ENCODE data around the gene PGLYRP3.

The PGLYRP3 gene

GRCh38 chr1:153260585-153261280 is 52.0 kb downstream of the PGLYRP3 start:
- no peak for DNase-seq (ENCODE audit: low spot score)

GRCh38 chr1:153259387-153259786 is 53.4 kb downstream of the PGLYRP3 start, which contains the start of gene LORICRIN:
Gene LORICRIN (plus strand): TSS chr1:153259687. CDS start chr1:153260950, 1,263 bp downstream.
- DNase-seq (ENCODE audit: low spot score), result no peak

GRCh38 chr1:153253693-153254092 is 59.1 kb downstream of the PGLYRP3 start:
- DNase-seq (ENCODE audit: low spot score), result no peak

- no peak for DNase-seq (ENCODE audit: low spot score)
These were observed 59.7 kb downstream of the PGLYRP3 start for GRCh38 chr1:153253076-153253475.

- DNase-seq (ENCODE audit: low spot score), result no peak
These were observed 60.8 kb downstream of the PGLYRP3 start for GRCh38 chr1:153251988-153252387.

GRCh38 chr1:153251562-153251961 is 61.2 kb downstream of the PGLYRP3 start:
- no peak for DNase-seq (ENCODE audit: low spot score)

- no peak for DNase-seq (ENCODE audit: low spot score)
These were observed 61.7 kb downstream of the PGLYRP3 start for GRCh38 chr1:153251087-153251486.

- DNase-seq (ENCODE audit: low spot score), result no peak
These were observed 62.6 kb downstream of the PGLYRP3 start for GRCh38 chr1:153250166-153250565.

- no peak for DNase-seq (ENCODE audit: low spot score)
These were observed 64.4 kb downstream of the PGLYRP3 start for GRCh38 chr1:153248176-153248879.
